GM18508 (cell line): ENCODE measurements around the gene CABLES1.

ENCODE experiments used
- ATAC-seq: cut with Tn5 transposase; IDR thresholded peaks from one replicate; pipeline ENCODE4 v1.9.1; 2021; ENCODE audit warnings: moderate number of reproducible peaks; ENCODE audit not compliant: insufficient read depth, unreplicated experiment

CABLES1 gene

GRCh38 chr18:23237524-23238151 is 102.4 kb downstream of the CABLES1 start:
- peak; percentile 30 for ATAC-seq

- no peak for ATAC-seq
Measured at GRCh38 chr18:23238152-23238531, 102.9 kb downstream of the CABLES1 start.

- no peak for ATAC-seq
Measured at GRCh38 chr18:23238651-23239349, 103.5 kb downstream of the CABLES1 start.

- ATAC-seq = no peak
Measured at GRCh38 chr18:23239350-23239692, 104.0 kb downstream of the CABLES1 start.

- no peak for ATAC-seq
Measured at GRCh38 chr18:23239885-23240608, 104.8 kb downstream of the CABLES1 start.

- no peak for ATAC-seq
Measured at GRCh38 chr18:23240609-23240930, 105.3 kb downstream of the CABLES1 start.

GRCh38 chr18:23241833-23242496 is 106.7 kb downstream of the CABLES1 start:
- peak; percentile 70 for ATAC-seq

- no peak for ATAC-seq
Measured at GRCh38 chr18:23243178-23243577, 107.9 kb downstream of the CABLES1 start.

GRCh38 chr18:23243816-23244215 is 108.5 kb downstream of the CABLES1 start:
- no peak for ATAC-seq

- ATAC-seq = no peak
Measured at GRCh38 chr18:23244401-23244800, 109.1 kb downstream of the CABLES1 start.

- no peak for ATAC-seq
Measured at GRCh38 chr18:23245461-23245860, 110.2 kb downstream of the CABLES1 start.

GRCh38 chr18:23247331-23247730 is 112.0 kb downstream of the CABLES1 start:
- ATAC-seq = no peak

- ATAC-seq = no peak
Measured at GRCh38 chr18:23247896-23248295, 112.6 kb downstream of the CABLES1 start.

GRCh38 chr18:23248826-23249225 is 113.5 kb downstream of the CABLES1 start:
- no peak for ATAC-seq

- ATAC-seq = no peak
Measured at GRCh38 chr18:23249348-23249747, 114.1 kb downstream of the CABLES1 start.

GRCh38 chr18:23250893-23251656 is 115.8 kb downstream of the CABLES1 start:
- no peak for ATAC-seq

GRCh38 chr18:23253630-23254029 is 118.3 kb downstream of the CABLES1 start:
- ATAC-seq = no peak

- ATAC-seq = no peak
Measured at GRCh38 chr18:23257137-23257536, 121.9 kb downstream of the CABLES1 start.

GRCh38 chr18:23257686-23258565 is 122.6 kb downstream of the CABLES1 start:
- ATAC-seq = no peak
